HEK293 (cell line): ENCODE data around the gene TMEM47.

Experiments
- CTCF ChIA-PET: fragments of 350-600 bp; formaldehyde crosslinking; extraction: SDS; loops from one replicate; lab custom pipeline; 2021; ENCODE audit warnings: antibody characterized with exemption; lab: Yijun Ruan, JAX
- POLR2A ChIA-PET: fragments of 300-600 bp; formaldehyde crosslinking; extraction: SDS; loops from one replicate; lab custom pipeline; 2020; ENCODE audit warnings: antibody characterized with exemption, inconsistent platforms; lab: Yijun Ruan, JAX
- H3K27ac ChIP-seq: fragments of 200-500 bp; sonication (Bioruptor generic); 2 replicates; pipeline ENCODE4 v1.5.1; 2014; ENCODE audit warnings: low read depth, low read length, control low read depth, inconsistent platforms; ENCODE audit errors: extremely low read depth
- H3K36me3 ChIP-seq, 2 experiments: fragments of 200-500 bp in 1 of 2; sonication (Bioruptor generic) in 1 of 2; 1 replicate in 1 of 2; 2 replicates in 1 of 2; pipeline ENCODE4 v1.5.1; 2014 to 2017; ENCODE audit warnings: inconsistent platforms in 2 of 2, low read length in 2 of 2; ENCODE audit not compliant: control insufficient read depth in 2 of 2, insufficient read depth in 1 of 2
- H3K4me1 ChIP-seq: fragments of 200-500 bp; sonication (Bioruptor generic); 2 replicates; pipeline ENCODE4 v1.5.1; 2014; ENCODE audit warnings: mild to moderate bottlenecking, low read length, inconsistent platforms; ENCODE audit not compliant: control insufficient read depth, insufficient read depth
- H3K4me3 ChIP-seq: 2 replicates; pipeline ENCODE4 v1.5.1; 2011; ENCODE audit warnings: low read depth, mild to moderate bottlenecking, control low read depth, low read length, moderate library complexity
- H3K9me3 ChIP-seq: fragments of 200-500 bp; sonication (Bioruptor generic); 2 replicates; pipeline ENCODE4 v1.5.1; 2014; ENCODE audit warnings: low read depth, low read length, inconsistent platforms; ENCODE audit not compliant: control insufficient read depth, insufficient read depth
- KLF1 ChIP-seq: fragments of 450-650 bp; formaldehyde crosslinking; IDR thresholded peaks from 2 replicates; pipeline ENCODE4 v1.5.1; 2016; ENCODE audit warnings: missing biosample characterization, missing genetic modification characterization
- MYNN ChIP-seq: fragments of 450-650 bp; formaldehyde crosslinking; IDR thresholded peaks from 2 replicates; pipeline ENCODE4 v1.5.1; 2016; ENCODE audit warnings: missing biosample characterization, missing genetic modification characterization, borderline replicate concordance
- YY2 ChIP-seq: fragments of 450-650 bp; formaldehyde crosslinking; IDR thresholded peaks from 2 replicates; pipeline ENCODE4 v1.5.1; 2016; ENCODE audit warnings: missing biosample characterization, missing genetic modification characterization
- ZNF169 ChIP-seq: fragments of 450-650 bp; formaldehyde crosslinking; IDR thresholded peaks from 2 replicates; pipeline ENCODE4 v1.5.1; 2016; ENCODE audit warnings: missing biosample characterization, missing genetic modification characterization
- ZNF202 ChIP-seq: fragments of 450-650 bp; formaldehyde crosslinking; IDR thresholded peaks from 2 replicates; pipeline ENCODE4 v1.5.1; 2016; ENCODE audit warnings: missing biosample characterization, missing genetic modification characterization, borderline replicate concordance
- ZNF211 ChIP-seq: fragments of 450-650 bp; formaldehyde crosslinking; IDR thresholded peaks from 2 replicates; pipeline ENCODE4 v1.5.1; 2016; ENCODE audit warnings: low read depth, missing biosample characterization, missing genetic modification characterization
- ZNF341 ChIP-seq: fragments of 450-650 bp; formaldehyde crosslinking; IDR thresholded peaks from 2 replicates; pipeline ENCODE4; 2016; ENCODE audit warnings: low read depth, missing biosample characterization, missing genetic modification characterization
- ZNF529 ChIP-seq: fragments of 450-650 bp; formaldehyde crosslinking; IDR thresholded peaks from 2 replicates; pipeline ENCODE4 v1.5.1; 2017; ENCODE audit warnings: missing genetic modification characterization, missing biosample characterization; ENCODE audit not compliant: insufficient replicate concordance
- ZNF544 ChIP-seq: fragments of 450-650 bp; formaldehyde crosslinking; IDR thresholded peaks from 2 replicates; pipeline ENCODE4 v1.5.0; 2017; ENCODE audit warnings: missing biosample characterization, missing genetic modification characterization
- ZNF549 ChIP-seq: fragments of 450-650 bp; IDR thresholded peaks from 2 replicates; pipeline ENCODE4 v1.5.1; 2018; ENCODE audit warnings: missing biosample characterization, missing genetic modification characterization, mild to moderate bottlenecking, inconsistent platforms, moderate library complexity
- ZNF600 ChIP-seq: fragments of 450-650 bp; formaldehyde crosslinking; IDR thresholded peaks from 2 replicates; pipeline ENCODE4 v1.5.1; 2016; ENCODE audit warnings: missing biosample characterization, missing genetic modification characterization
- ZNF776 ChIP-seq: fragments of 450-650 bp; formaldehyde crosslinking; IDR thresholded peaks from 2 replicates; pipeline ENCODE4 v1.5.0; 2017; ENCODE audit warnings: missing biosample characterization, missing genetic modification characterization, borderline replicate concordance
- TF ChIP-seq, protein P1 (sequence below): fragments of 450-650 bp; formaldehyde crosslinking; IDR thresholded peaks from 2 replicates; pipeline ENCODE4 v1.5.1; 2016; ENCODE audit warnings: missing biosample characterization, missing genetic modification characterization, borderline replicate concordance
- TF ChIP-seq, protein P2 (sequence below): fragments of 450-650 bp; formaldehyde crosslinking; IDR thresholded peaks from 2 replicates; pipeline ENCODE4 v1.5.1; 2016; ENCODE audit warnings: missing biosample characterization, missing genetic modification characterization, borderline replicate concordance

The TMEM47 gene

DNA sequence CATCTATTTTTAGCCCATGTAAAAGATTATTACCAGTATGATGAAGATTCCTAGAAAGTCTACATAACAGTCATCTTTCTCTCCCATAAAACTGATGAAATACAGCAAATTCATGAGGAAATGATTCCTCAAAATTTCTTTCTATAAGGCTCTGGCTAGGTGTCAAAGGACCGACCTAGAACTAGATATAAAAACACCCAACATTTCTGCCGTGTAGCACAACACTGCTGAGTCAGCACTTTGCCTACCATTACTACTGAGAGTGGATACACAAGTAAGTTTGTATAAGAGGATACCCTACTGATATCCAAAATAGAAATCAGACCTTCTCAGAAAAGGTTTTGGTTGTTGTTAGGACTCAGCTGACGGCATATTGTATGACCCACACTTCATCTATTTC lies 24.7 kb downstream of the TMEM47 start:
- no peaks in the 10 kb centered on the region for H3K4me1 ChIP-seq
- TF ChIP-seq, protein P1, sequence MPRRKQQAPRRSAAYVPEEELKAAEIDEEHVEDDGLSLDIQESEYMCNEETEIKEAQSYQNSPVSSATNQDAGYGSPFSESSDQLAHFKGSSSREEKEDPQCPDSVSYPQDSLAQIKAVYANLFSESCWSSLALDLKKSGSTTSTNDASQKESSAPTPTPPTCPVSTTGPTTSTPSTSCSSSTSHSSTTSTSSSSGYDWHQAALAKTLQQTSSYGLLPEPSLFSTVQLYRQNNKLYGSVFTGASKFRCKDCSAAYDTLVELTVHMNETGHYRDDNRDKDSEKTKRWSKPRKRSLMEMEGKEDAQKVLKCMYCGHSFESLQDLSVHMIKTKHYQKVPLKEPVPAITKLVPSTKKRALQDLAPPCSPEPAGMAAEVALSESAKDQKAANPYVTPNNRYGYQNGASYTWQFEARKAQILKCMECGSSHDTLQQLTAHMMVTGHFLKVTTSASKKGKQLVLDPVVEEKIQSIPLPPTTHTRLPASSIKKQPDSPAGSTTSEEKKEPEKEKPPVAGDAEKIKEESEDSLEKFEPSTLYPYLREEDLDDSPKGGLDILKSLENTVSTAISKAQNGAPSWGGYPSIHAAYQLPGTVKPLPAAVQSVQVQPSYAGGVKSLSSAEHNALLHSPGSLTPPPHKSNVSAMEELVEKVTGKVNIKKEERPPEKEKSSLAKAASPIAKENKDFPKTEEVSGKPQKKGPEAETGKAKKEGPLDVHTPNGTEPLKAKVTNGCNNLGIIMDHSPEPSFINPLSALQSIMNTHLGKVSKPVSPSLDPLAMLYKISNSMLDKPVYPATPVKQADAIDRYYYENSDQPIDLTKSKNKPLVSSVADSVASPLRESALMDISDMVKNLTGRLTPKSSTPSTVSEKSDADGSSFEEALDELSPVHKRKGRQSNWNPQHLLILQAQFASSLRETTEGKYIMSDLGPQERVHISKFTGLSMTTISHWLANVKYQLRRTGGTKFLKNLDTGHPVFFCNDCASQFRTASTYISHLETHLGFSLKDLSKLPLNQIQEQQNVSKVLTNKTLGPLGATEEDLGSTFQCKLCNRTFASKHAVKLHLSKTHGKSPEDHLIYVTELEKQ (tag by site-specific recombination), result no peak
- TF ChIP-seq ZNF529 (tag by site-specific recombination) (no peak), KLF1 (tag by site-specific recombination) (no peak), YY2 (no peak)
- TF ChIP-seq, all 188 proteins: peak for 0
- Histone ChIP-seq H3K9me3 (no peaks in the 10 kb centered on the region), H3K27ac (no peak overlapping the region), H3K4me3 (no peak overlapping the region), H3K36me3 (peaks cover 0 to 58% of the 10 kb centered on the region in 2 experiments; a peak in 1 of 3 replicates)
- ChIA-PET POLR2A (no interaction called here), CTCF (interaction anchor here (0.6 kb wide), 1 partner anchor 285 kb away, joined by 3 read pairs; no protein-coding TSS in a partner anchor)

DNA sequence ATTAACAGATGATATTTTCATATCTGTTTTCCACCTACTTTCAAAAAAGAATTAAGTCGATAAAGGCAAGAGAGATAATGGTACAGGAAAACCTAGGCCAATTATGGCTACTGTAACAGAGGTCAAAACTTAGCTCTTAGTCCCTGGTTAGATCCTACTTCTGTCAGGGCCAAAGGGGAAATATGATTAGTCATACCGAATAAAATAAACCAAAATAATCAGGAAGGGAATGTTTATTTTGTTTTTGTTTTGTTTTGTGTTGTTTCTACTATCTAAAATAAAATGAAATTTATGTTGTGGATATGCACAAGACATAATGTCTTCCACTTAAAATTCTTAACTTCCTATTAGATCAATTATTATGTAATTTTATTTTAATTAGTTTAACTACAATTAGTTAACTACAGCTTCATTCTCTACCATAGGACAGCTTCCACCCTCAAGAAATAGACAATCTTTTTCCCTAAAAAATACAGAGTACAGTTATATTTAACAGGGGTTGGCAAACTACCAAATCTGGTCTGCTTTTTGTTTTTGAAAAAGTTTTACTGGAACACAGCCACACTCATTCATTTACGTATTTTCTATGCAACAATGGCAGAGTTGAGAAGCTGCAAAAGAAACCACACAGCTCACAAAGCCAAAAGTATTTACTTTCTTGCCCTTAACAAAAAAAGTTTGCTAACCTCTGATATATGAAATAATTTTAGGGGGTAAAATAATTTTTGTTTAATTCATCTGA lies 25.4 kb downstream of the TMEM47 start:
- TF ChIP-seq ZNF169 (tag by site-specific recombination), result no peak
- no peak for TF ChIP-seq ZNF202
- Histone ChIP-seq H3K27ac (no peak overlapping the region), H3K4me3 (no peak overlapping the region), H3K9me3 (no peaks in the 10 kb centered on the region), H3K4me1 (no peaks in the 10 kb centered on the region), H3K36me3 (peaks cover 0 to 56% of the 10 kb centered on the region in 2 experiments; a peak in 1 of 3 replicates)
- ChIA-PET CTCF (interaction anchor here (0.6 to 0.7 kb wide), 2 partner anchors 53 to 286 kb away, joined by 3 read pairs; no protein-coding TSS in a partner anchor), POLR2A (no interaction called here)

GRCh38 chrX:34629572-34629971 lies 27.5 kb downstream of the TMEM47 start:
- ChIA-PET CTCF (no interaction called here), POLR2A (no interaction called here)
- H3K4me3 ChIP-seq, result no peak overlapping the region
- H3K9me3 ChIP-seq, result no peaks in the 10 kb centered on the region
- no peak overlapping the region for H3K27ac ChIP-seq
- H3K4me1 ChIP-seq, result no peaks in the 10 kb centered on the region
- TF ChIP-seq ZNF341, result no peak
- TF ChIP-seq ZNF776, result no peak
- no peak for TF ChIP-seq ZNF549 (tag by site-specific recombination)
- TF ChIP-seq MYNN (tag by site-specific recombination), result no peak
- no peak for TF ChIP-seq ZNF544 (tag by site-specific recombination)
- TF ChIP-seq ZNF600 (tag by site-specific recombination), result no peak
- TF ChIP-seq, protein P2, sequence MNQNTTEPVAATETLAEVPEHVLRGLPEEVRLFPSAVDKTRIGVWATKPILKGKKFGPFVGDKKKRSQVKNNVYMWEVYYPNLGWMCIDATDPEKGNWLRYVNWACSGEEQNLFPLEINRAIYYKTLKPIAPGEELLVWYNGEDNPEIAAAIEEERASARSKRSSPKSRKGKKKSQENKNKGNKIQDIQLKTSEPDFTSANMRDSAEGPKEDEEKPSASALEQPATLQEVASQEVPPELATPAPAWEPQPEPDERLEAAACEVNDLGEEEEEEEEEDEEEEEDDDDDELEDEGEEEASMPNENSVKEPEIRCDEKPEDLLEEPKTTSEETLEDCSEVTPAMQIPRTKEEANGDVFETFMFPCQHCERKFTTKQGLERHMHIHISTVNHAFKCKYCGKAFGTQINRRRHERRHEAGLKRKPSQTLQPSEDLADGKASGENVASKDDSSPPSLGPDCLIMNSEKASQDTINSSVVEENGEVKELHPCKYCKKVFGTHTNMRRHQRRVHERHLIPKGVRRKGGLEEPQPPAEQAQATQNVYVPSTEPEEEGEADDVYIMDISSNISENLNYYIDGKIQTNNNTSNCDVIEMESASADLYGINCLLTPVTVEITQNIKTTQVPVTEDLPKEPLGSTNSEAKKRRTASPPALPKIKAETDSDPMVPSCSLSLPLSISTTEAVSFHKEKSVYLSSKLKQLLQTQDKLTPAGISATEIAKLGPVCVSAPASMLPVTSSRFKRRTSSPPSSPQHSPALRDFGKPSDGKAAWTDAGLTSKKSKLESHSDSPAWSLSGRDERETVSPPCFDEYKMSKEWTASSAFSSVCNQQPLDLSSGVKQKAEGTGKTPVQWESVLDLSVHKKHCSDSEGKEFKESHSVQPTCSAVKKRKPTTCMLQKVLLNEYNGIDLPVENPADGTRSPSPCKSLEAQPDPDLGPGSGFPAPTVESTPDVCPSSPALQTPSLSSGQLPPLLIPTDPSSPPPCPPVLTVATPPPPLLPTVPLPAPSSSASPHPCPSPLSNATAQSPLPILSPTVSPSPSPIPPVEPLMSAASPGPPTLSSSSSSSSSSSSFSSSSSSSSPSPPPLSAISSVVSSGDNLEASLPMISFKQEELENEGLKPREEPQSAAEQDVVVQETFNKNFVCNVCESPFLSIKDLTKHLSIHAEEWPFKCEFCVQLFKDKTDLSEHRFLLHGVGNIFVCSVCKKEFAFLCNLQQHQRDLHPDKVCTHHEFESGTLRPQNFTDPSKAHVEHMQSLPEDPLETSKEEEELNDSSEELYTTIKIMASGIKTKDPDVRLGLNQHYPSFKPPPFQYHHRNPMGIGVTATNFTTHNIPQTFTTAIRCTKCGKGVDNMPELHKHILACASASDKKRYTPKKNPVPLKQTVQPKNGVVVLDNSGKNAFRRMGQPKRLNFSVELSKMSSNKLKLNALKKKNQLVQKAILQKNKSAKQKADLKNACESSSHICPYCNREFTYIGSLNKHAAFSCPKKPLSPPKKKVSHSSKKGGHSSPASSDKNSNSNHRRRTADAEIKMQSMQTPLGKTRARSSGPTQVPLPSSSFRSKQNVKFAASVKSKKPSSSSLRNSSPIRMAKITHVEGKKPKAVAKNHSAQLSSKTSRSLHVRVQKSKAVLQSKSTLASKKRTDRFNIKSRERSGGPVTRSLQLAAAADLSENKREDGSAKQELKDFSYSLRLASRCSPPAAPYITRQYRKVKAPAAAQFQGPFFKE (tag by site-specific recombination), result no peak
- no peak for TF ChIP-seq ZNF211
- TF ChIP-seq YY2, result no peak
- H3K36me3 ChIP-seq, result peaks cover 0 to 36% of the 10 kb centered on the region in 2 experiments; a peak in 1 of 3 replicates
